Liver (tissue), 9 donors: ENCODE measurements around the gene SMYD4. TPM values are rescaled to one million over a fixed set of nuclear protein-coding genes. Genes with fewer than 3 reads are reported as not detected.
"Not testable (repeated sequence)": the region's sequence is repeated elsewhere in the genome, so short reads cannot be mapped to it uniquely, and the experiment has no call there.

Experiments used
- DNase-seq: peaks from one replicate; pipeline ENCODE4 v3.0.0-alpha.2; 2017; ENCODE audit warnings: low spot score
- H3K27ac ChIP-seq, 2 donors: one replicate each; pipeline ENCODE4 v1.7.0; 2013; ENCODE audit warnings: inconsistent platforms in 2 of 2, low read length in 2 of 2, control low read depth in 1 of 2, low read depth in 1 of 2, mild to moderate bottlenecking in 1 of 2
- H3K27me3 ChIP-seq, 4 donors: one replicate each; pipeline versions ENCODE4 v1.6.1 to v1.7.0; 2013; ENCODE audit warnings: low read length in 3 of 4, inconsistent platforms in 1 of 4, mild to moderate bottlenecking in 1 of 4, moderate library complexity in 1 of 4; ENCODE audit not compliant: control insufficient read depth in 4 of 4, insufficient read depth in 4 of 4
- H3K36me3 ChIP-seq, 4 donors: one replicate each; pipeline versions ENCODE4 v1.6.1 to v1.7.0; 2013; ENCODE audit warnings: low read length in 3 of 4, mild to moderate bottlenecking in 3 of 4, low read depth in 1 of 4, moderate library complexity in 1 of 4; ENCODE audit not compliant: control insufficient read depth in 4 of 4, insufficient read depth in 3 of 4
- H3K4me1 ChIP-seq, 4 donors: one replicate each; pipeline versions ENCODE4 v1.6.1 to v1.7.0; 2013; ENCODE audit warnings: low read length in 3 of 4, mild to moderate bottlenecking in 3 of 4, moderate library complexity in 1 of 4; ENCODE audit not compliant: control insufficient read depth in 4 of 4, insufficient read depth in 4 of 4
- H3K4me3 ChIP-seq, 3 donors: one replicate each; pipeline versions ENCODE4 v1.6.1 to v1.7.0; 2013; ENCODE audit warnings: low read length in 3 of 3, control low read depth in 1 of 3, low read depth in 1 of 3, mild to moderate bottlenecking in 1 of 3
- H3K9ac ChIP-seq, 2 donors: one replicate each; pipeline ENCODE4 v1.7.0; 2013; ENCODE audit warnings: low read length in 2 of 2, mild to moderate bottlenecking in 2 of 2, moderate library complexity in 2 of 2, control low read depth in 1 of 2, low read depth in 1 of 2
- H3K9me3 ChIP-seq, 4 donors: one replicate each; pipeline versions ENCODE4 v1.6.1 to v1.7.0; 2013; ENCODE audit warnings: low read length in 3 of 4; ENCODE audit not compliant: control insufficient read depth in 4 of 4
- ATF3 ChIP-seq: IDR thresholded peaks from 2 replicates; pipeline ENCODE4 v1.6.1; 2016; ENCODE audit warnings: antibody characterized with exemption
- CTCF ChIP-seq: fragments of 150-350 bp; IDR thresholded peaks from 2 replicates; pipeline ENCODE4 v1.5.1; 2017; ENCODE audit warnings: improper control_type of control experiment, low read depth, low read length; ENCODE audit not compliant: missing input control
- EGR1 ChIP-seq, 2 donors: IDR thresholded peaks; 2 replicates each; pipeline ENCODE4 v1.6.1; 2016 to 2018; ENCODE audit warnings: antibody characterized with exemption in 2 of 2, low read depth in 2 of 2
- FOXA1 ChIP-seq: IDR thresholded peaks from 2 replicates; pipeline ENCODE4 v1.6.1; 2016; ENCODE audit warnings: antibody characterized with exemption
- FOXA2 ChIP-seq: IDR thresholded peaks from 2 replicates; pipeline ENCODE4 v1.6.1; 2016; ENCODE audit warnings: antibody characterized with exemption
- GABPA ChIP-seq, 2 donors: IDR thresholded peaks in 1 of 2; conservative IDR thresholded peaks in 1 of 2; 2 replicates each; pipeline ENCODE4 v1.6.1; 2016; ENCODE audit warnings: antibody characterized with exemption in 2 of 2, mild to moderate bottlenecking in 1 of 2, moderate library complexity in 1 of 2
- HNF4A ChIP-seq, 2 donors: conservative IDR thresholded peaks; 2 replicates each; pipeline ENCODE4 v1.6.1; 2016; ENCODE audit warnings: antibody characterized with exemption in 2 of 2, mild to moderate bottlenecking in 2 of 2
- HNF4G ChIP-seq: IDR thresholded peaks from 2 replicates; pipeline ENCODE4 v1.6.1; 2016; ENCODE audit warnings: antibody characterized with exemption
- JUND ChIP-seq, 2 donors: IDR thresholded peaks; 2 replicates each; pipeline ENCODE4 v1.6.1; 2016; ENCODE audit warnings: antibody characterized with exemption in 2 of 2
- MAX ChIP-seq: IDR thresholded peaks from 2 replicates; pipeline ENCODE4 v1.6.1; 2016; ENCODE audit warnings: antibody characterized with exemption
- NR2F2 ChIP-seq: IDR thresholded peaks from 2 replicates; pipeline ENCODE4 v1.6.1; 2016; ENCODE audit warnings: antibody characterized with exemption
- RAD21 ChIP-seq, 2 donors: IDR thresholded peaks; 2 replicates each; pipeline ENCODE4 v1.6.1; 2016; ENCODE audit warnings: antibody characterized with exemption in 2 of 2, mild to moderate bottlenecking in 2 of 2
- REST ChIP-seq: IDR thresholded peaks from 2 replicates; pipeline ENCODE4 v1.6.1; 2016; ENCODE audit warnings: antibody characterized with exemption, mild to moderate bottlenecking
- RXRA ChIP-seq, 2 donors: IDR thresholded peaks; 2 replicates each; pipeline ENCODE4 v1.6.1; 2017 to 2018; ENCODE audit warnings: antibody characterized with exemption in 2 of 2, mild to moderate bottlenecking in 1 of 2
- SP1 ChIP-seq: IDR thresholded peaks from 2 replicates; pipeline ENCODE4 v1.6.1; 2018; ENCODE audit warnings: antibody characterized with exemption, mild to moderate bottlenecking
- TAF1 ChIP-seq: conservative IDR thresholded peaks from 2 replicates; pipeline ENCODE4 v1.6.1; 2016; ENCODE audit warnings: antibody characterized with exemption, mild to moderate bottlenecking
- YY1 ChIP-seq: IDR thresholded peaks from 2 replicates; pipeline ENCODE4 v1.6.1; 2016; ENCODE audit warnings: antibody characterized with exemption, mild to moderate bottlenecking
- ZBTB33 ChIP-seq: IDR thresholded peaks from 2 replicates; pipeline ENCODE4 v1.6.1; 2016; ENCODE audit warnings: antibody characterized with exemption
- WGBS: extraction: QIAGEN DNeasy Blood & Tissue Kit; methylation state at CpG from one replicate; pipeline ENCODE4 v1.1.7; 2013; 5-methylcytosine and 5-hydroxymethylcytosine counted together
- polyA plus RNA-seq, 2 donors: library from polyadenylated mRNA; stranded (reverse) in 1 of 2; unstranded in 1 of 2; fragments of 200-250 nt in 1 of 2; fragments of >200 nt in 1 of 2; fragmentation: Nextera tagmentation in 1 of 2; extraction: Ambion mirVana in 1 of 2; gene quantifications; one replicate each; pipeline versions ENCODE4 v1.2.1 to v1.2.3, GENCODE V29; 2013 to 2015
- total RNA-seq, 2 donors: library from RNA; depleted of rRNA; stranded (reverse); fragments of >200 nt; gene quantifications; one replicate each; pipeline ENCODE4 v1.2.3, GENCODE V29; 2014
- donor health status: healthy.
- donor health status: healthy.
- donor health status: healthy.
- donor health status: healthy.
- donor health status: healthy.

The SMYD4 gene
- total and polyA plus RNA-seq, 4 donors, result 2.2 to 9.5 (median 5.2) TPM

GRCh38 chr17:1742371-1743087 lies 87.2 kb downstream of the SMYD4 start, which contains the start of gene SERPINF2:
SERPINF2 (plus strand) TSS chr17:1742871; CDS start chr17:1744996, 2,125 bp downstream.
- WGBS, result 26% methylated on average over 10 of the region's 10 CpGs
- peak; percentile 80 to 90 for TF ChIP-seq HNF4A (conservative IDR thresholded peaks at IDR 0.05)
- TF ChIP-seq MAX, result peak; percentile 80
- TF ChIP-seq HNF4G, result peak; percentile 53
- TF ChIP-seq REST, result peak; percentile 65
- TF ChIP-seq RXRA (IDR thresholded peaks at IDR 0.05), result peak; percentile 84 to 97
- TF ChIP-seq ZBTB33, result peak; percentile 68
- peak; percentile 72 for TF ChIP-seq YY1
- TF ChIP-seq CTCF, result no peak
- TF ChIP-seq SP1, result peak; percentile 89
- peak; percentile 46 for TF ChIP-seq ATF3
- TF ChIP-seq EGR1 (IDR thresholded peaks at IDR 0.05; ENCODE audit: low read depth in 2 of 2), result peak in 1 of 2 donors; percentile 57
- peak; percentile 95 for TF ChIP-seq TAF1
- TF ChIP-seq NR2F2, result peak; percentile 52
- peak in 1 of 2 donors; percentile 52 for TF ChIP-seq RAD21 (IDR thresholded peaks at IDR 0.05)
- peak in 1 of 2 donors; percentile 42 for TF ChIP-seq GABPA (IDR thresholded peaks at IDR 0.05 in 1 of 2, conservative IDR thresholded peaks at IDR 0.05 in 1 of 2)
- TF ChIP-seq FOXA1, result peak; percentile 91
- TF ChIP-seq FOXA2, result peak; percentile 91
- peak; percentile 31 to 58 for TF ChIP-seq JUND (IDR thresholded peaks at IDR 0.05)
- Histone ChIP-seq H3K4me3 (peak within 1 kb of the TSS; percentile 58 to 98 (median 87)), H3K4me1 (peaks cover 8 to 41% (median 27%) of the 10 kb centered on the region in 4 donors), H3K9ac (peak within 1 kb of the TSS; percentile 66 to 87), H3K27ac (peak within 1 kb of the TSS; percentile 79 to 89), H3K27me3 (no peaks in the 10 kb centered on the region), H3K9me3 (no peaks in the 10 kb centered on the region), H3K36me3 (peaks cover 0 to 4% (median 1%) of the 10 kb centered on the region in 4 donors)
- DNase-seq, result peak; percentile 75

GRCh38 chr17:1741899-1742298 lies 87.8 kb downstream of the SMYD4 start:
- Histone ChIP-seq H3K9ac (peak overlapping the region in 1 of 2 donors; percentile 3), H3K4me1 (peaks cover 6 to 41% (median 30%) of the 10 kb centered on the region in 4 donors), H3K27ac (peak overlapping the region; percentile 69 to 89)
- not testable (repeated sequence) for H3K27me3 ChIP-seq, DNase-seq, H3K9me3 ChIP-seq, H3K4me3 ChIP-seq, H3K36me3 ChIP-seq
- WGBS, result 75% methylated on average over 7 of the region's 7 CpGs
